ENCODE data around the gene KRT33A.

Gene KRT33A

DNA sequence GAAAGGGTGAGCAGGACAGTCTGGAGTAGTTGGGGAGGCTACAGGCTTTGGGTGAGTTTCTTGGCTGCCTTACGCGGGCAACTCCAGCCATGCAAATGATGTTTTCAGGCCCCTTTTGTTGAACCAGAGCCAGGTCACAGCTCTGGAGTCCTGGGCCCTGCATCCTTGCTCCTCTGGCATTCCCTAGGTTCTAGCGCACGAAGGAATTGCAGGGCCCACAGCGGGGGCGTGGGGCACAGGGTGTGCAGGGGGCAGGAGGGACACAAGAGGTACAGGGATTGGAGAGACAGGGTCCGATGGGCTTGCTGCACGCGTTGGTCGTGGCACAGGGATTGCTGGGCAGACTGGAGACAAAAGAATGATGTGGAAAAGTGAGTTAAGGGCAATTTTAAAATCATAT, 43.2 kb upstream of the KRT33A start:
- Mint-ChIP-seq H3K4me3 (no peak overlapping the region), H3K27me3 (ENCODE audit: low read depth, poor library complexity) (peaks cover 16% of the 10 kb centered on the region), H3K36me3 (ENCODE audit: low read depth) (no peaks in the 10 kb centered on the region), H3K9me3 (peaks cover 4% of the 10 kb centered on the region), H3K4me1 (peaks cover 27% of the 10 kb centered on the region), H3K27ac (no peak overlapping the region)
- TF ChIP-seq, protein P1, sequence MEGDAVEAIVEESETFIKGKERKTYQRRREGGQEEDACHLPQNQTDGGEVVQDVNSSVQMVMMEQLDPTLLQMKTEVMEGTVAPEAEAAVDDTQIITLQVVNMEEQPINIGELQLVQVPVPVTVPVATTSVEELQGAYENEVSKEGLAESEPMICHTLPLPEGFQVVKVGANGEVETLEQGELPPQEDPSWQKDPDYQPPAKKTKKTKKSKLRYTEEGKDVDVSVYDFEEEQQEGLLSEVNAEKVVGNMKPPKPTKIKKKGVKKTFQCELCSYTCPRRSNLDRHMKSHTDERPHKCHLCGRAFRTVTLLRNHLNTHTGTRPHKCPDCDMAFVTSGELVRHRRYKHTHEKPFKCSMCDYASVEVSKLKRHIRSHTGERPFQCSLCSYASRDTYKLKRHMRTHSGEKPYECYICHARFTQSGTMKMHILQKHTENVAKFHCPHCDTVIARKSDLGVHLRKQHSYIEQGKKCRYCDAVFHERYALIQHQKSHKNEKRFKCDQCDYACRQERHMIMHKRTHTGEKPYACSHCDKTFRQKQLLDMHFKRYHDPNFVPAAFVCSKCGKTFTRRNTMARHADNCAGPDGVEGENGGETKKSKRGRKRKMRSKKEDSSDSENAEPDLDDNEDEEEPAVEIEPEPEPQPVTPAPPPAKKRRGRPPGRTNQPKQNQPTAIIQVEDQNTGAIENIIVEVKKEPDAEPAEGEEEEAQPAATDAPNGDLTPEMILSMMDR (IDR thresholded peaks at IDR 0.05) = no peak
- DNase-seq = no peak

GRCh38 chr17:41393294-41393693, 42.7 kb upstream of the KRT33A start:
- Mint-ChIP-seq H3K27me3 (ENCODE audit: low read depth, poor library complexity) (peaks cover 16% of the 10 kb centered on the region), H3K4me3 (no peak overlapping the region), H3K4me1 (peaks cover 27% of the 10 kb centered on the region), H3K36me3 (ENCODE audit: low read depth) (no peaks in the 10 kb centered on the region), H3K27ac (no peak overlapping the region), H3K9me3 (peaks cover 9% of the 10 kb centered on the region)
- no peak for DNase-seq
- TF ChIP-seq, protein P1 (IDR thresholded peaks at IDR 0.05) = no peak

DNA sequence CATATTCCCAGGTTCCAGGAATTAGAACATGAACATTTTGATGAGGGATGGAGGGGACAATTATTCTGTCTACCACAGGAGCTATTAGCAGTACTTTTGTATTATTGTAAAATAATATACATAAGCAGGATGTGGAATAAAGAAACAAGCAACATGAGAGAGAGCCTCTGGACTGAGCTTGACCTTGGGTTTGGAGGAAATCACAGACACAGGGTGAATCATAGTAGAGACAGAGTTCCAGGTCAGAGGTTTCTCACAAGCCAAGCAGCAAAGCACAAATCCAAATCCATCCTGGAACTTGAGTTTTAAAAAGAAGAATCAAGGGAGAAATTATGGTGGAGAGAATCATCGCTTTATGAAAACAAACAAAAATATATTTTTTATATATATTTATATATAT, 41.6 kb upstream of the KRT33A start:
- H3K4me1 Mint-ChIP-seq = peaks cover 27% of the 10 kb centered on the region

GRCh38 chr17:41391535-41391934, 40.9 kb upstream of the KRT33A start:
- TF ChIP-seq, protein P1 (IDR thresholded peaks at IDR 0.05) = no peak
- Mint-ChIP-seq H3K4me1 (peaks cover 27% of the 10 kb centered on the region), H3K27ac (no peak overlapping the region), H3K27me3 (ENCODE audit: low read depth, poor library complexity) (peaks cover 20% of the 10 kb centered on the region), H3K9me3 (peaks cover 22% of the 10 kb centered on the region), H3K4me3 (no peak overlapping the region), H3K36me3 (ENCODE audit: low read depth) (peaks cover 8% of the 10 kb centered on the region)
- no peak for DNase-seq

More for the DNA sequence above, 41.6 kb upstream of the KRT33A start:
- TF ChIP-seq, protein P1 (IDR thresholded peaks at IDR 0.05) = no peak
- H3K9me3 Mint-ChIP-seq = peaks cover 17% of the 10 kb centered on the region
- no peak for DNase-seq
- no peak overlapping the region for H3K27ac Mint-ChIP-seq
- H3K27me3 Mint-ChIP-seq (ENCODE audit: low read depth, poor library complexity) = peaks cover 16% of the 10 kb centered on the region
- peaks cover 4% of the 10 kb centered on the region for H3K36me3 Mint-ChIP-seq (ENCODE audit: low read depth)
- no peak overlapping the region for H3K4me3 Mint-ChIP-seq

DNA sequence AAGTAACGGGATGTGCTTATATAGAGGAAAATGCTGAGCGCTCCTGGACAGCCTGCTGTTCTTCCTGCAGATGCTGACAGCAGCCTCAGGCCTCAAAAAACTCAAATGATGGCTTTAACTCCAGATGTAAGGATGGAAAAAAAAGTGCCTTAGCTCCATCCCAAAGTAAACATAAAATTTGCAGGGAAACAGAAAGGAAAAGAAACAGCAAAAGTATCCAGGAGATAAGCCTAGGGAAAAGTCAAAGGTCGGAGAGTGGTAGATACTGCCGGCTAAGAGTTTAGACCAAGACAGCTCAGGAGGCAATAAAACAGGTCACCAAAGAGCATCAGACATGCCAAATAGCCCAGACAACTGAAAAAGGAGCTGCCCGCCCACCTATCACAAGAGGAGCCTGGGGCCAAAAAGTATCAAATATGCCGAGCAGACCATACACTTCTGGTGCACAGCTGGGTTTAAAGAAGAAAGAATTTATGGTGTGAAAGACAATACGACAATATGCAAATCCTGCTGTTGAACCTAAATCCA, 39.8 kb upstream of the KRT33A start:
- Mint-ChIP-seq H3K36me3 (ENCODE audit: low read depth) (peaks cover 11% of the 10 kb centered on the region), H3K9me3 (peaks cover 27% of the 10 kb centered on the region), H3K4me1 (peaks cover 27% of the 10 kb centered on the region), H3K27ac (no peak overlapping the region), H3K4me3 (no peak overlapping the region), H3K27me3 (ENCODE audit: low read depth, poor library complexity) (peaks cover 15% of the 10 kb centered on the region)
- no peak for DNase-seq
- TF ChIP-seq, protein P1 (IDR thresholded peaks at IDR 0.05) = no peak

DNA sequence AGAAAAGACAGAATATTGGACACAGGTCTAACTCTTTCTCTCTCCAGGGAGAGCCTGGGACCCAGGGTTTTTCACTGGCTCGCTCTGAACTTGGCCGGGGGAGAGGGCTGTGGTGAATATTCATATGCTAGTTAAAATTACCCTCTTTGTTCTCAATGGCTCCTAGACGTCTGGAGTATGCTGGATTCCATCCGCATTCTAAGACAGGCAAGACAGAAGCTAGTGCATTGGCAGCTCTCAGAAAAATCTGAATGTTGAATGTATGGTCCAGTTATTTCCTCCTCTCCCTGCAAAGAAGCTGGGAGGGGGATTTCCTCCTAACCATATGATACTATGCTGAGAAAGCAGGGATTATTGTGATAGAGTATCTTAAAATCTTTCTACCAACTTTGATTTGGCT, 37.0 kb upstream of the KRT33A start:
- Mint-ChIP-seq H3K9me3 (peaks cover 27% of the 10 kb centered on the region), H3K36me3 (ENCODE audit: low read depth) (peaks cover 11% of the 10 kb centered on the region), H3K27ac (no peak overlapping the region), H3K4me1 (peaks cover 27% of the 10 kb centered on the region), H3K27me3 (ENCODE audit: low read depth, poor library complexity) (peaks cover 17% of the 10 kb centered on the region), H3K4me3 (no peak overlapping the region)
- no peak for DNase-seq
- TF ChIP-seq, protein P1 (IDR thresholded peaks at IDR 0.05) = no peak

Measured in nephron progenitor cell (in vitro differentiated cells).